Hepatocyte (in vitro differentiated cells): ENCODE results near the gene JMJD7.

ENCODE experiments used
- EZH2phosphoT487 ChIP-seq: fragments of 200-600 bp; sonication (generic); IDR thresholded peaks from one replicate; pipeline ENCODE4 v1.6.1; 2018; ENCODE audit warnings: antibody characterized with exemption, mild to moderate bottlenecking, low read depth, moderate library complexity; ENCODE audit not compliant: unreplicated experiment, severe bottlenecking
- TF ChIP-seq, protein P1 (sequence below): fragments of 200-600 bp; sonication (generic); IDR thresholded peaks from 2 replicates; pipeline ENCODE4 v1.5.1; 2016; ENCODE audit warnings: antibody characterized with exemption, mild to moderate bottlenecking; ENCODE audit not compliant: poor library complexity

DNA sequence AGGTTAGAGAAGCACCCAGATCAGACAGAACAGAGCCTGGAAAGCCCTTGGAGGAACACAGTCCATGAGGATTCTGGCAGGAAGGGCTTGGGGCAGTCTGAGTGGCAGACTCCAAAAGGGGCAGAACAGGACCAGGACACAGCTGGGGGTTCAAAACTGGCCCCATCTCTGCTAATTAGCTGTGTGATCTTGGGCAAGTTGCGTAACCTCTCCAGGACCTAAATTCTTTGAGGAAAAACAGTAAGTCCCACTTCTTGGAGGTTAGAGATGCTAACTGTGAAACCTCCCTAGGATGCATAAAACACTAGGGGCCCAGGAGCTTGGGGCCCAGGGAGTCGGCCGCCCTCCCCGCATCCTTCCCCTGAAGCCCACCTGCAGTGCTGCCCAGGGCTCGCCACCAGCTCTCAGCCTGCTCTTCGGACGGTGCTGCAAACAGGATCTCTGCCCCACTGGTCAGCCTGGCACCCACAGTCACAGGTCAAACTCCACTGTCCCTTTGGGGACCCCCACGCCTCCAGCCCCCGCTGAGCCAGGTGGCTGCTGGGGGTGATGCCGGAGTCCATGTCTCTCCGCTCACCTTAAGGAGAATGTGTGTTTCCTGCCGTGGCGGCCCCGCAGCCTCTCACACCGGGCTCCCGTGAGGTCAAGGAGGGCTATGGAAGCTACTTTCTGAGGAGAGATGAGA lies 22.7 kb downstream of the JMJD7 start:
- TF ChIP-seq, protein P1, sequence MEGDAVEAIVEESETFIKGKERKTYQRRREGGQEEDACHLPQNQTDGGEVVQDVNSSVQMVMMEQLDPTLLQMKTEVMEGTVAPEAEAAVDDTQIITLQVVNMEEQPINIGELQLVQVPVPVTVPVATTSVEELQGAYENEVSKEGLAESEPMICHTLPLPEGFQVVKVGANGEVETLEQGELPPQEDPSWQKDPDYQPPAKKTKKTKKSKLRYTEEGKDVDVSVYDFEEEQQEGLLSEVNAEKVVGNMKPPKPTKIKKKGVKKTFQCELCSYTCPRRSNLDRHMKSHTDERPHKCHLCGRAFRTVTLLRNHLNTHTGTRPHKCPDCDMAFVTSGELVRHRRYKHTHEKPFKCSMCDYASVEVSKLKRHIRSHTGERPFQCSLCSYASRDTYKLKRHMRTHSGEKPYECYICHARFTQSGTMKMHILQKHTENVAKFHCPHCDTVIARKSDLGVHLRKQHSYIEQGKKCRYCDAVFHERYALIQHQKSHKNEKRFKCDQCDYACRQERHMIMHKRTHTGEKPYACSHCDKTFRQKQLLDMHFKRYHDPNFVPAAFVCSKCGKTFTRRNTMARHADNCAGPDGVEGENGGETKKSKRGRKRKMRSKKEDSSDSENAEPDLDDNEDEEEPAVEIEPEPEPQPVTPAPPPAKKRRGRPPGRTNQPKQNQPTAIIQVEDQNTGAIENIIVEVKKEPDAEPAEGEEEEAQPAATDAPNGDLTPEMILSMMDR = no peak
- TF ChIP-seq EZH2phosphoT487 = no peak
